Esophagus squamous epithelium (tissue), 5 donors: Measurements from ENCODE around the gene INAVA. TPM values are rescaled to one million over a fixed set of nuclear protein-coding genes. Genes with fewer than 3 reads are reported as not detected.
A peak's percentile ranks its signal among the peaks of the same experiment; 100 is the strongest.

Experiments used
- DNase-seq: peaks from one replicate; lab custom pipeline; 2025; lab: John Stamatoyannopoulos, UW
- H3K27ac ChIP-seq, 4 donors: fragments of 200-600 bp; sonication (generic); one replicate each; pipeline ENCODE4 v1.5.1; 2016 to 2019; ENCODE audit warnings: mild to moderate bottlenecking in 1 of 4
- H3K27me3 ChIP-seq, 4 donors: fragments of 200-600 bp; sonication (generic); 1 replicate in 3 of 4; 2 replicates in 1 of 4; pipeline versions ENCODE4 v1.5.1 to v1.6.0; 2017 to 2021; ENCODE audit warnings: antibody characterized with exemption in 1 of 4
- H3K36me3 ChIP-seq, 3 donors: fragments of 200-600 bp; sonication (generic); one replicate each; pipeline ENCODE4 v1.5.1; 2016 to 2019
- H3K4me1 ChIP-seq, 3 donors: fragments of 200-600 bp; sonication (generic); one replicate each; pipeline ENCODE4 v1.5.1; 2017 to 2019
- H3K4me3 ChIP-seq, 4 donors: fragments of 200-600 bp; sonication (generic); 1 replicate in 3 of 4; 2 replicates in 1 of 4; pipeline ENCODE4 v1.5.1; 2016 to 2019; ENCODE audit warnings: mild to moderate bottlenecking in 2 of 4, moderate library complexity in 1 of 4
- H3K9me3 ChIP-seq, 3 donors: fragments of 200-600 bp; sonication (generic); one replicate each; pipeline ENCODE4 v1.5.1; 2016 to 2019
- CTCF ChIP-seq, 6 experiments: fragments of 450-650 bp in 4 of 6; fragments of 200-600 bp in 2 of 6; sonication (generic) in 2 of 6; IDR thresholded peaks; one replicate each; pipeline ENCODE4 v1.5.1; 2016 to 2019; ENCODE audit warnings: antibody characterized with exemption in 6 of 6, mild to moderate bottlenecking in 4 of 6, moderate library complexity in 4 of 6
- POLR2A ChIP-seq, 4 donors: fragments of 450-650 bp; IDR thresholded peaks; one replicate each; pipeline ENCODE4 v1.6.1; 2017; ENCODE audit warnings: antibody characterized with exemption in 4 of 4, mild to moderate bottlenecking in 4 of 4, moderate library complexity in 3 of 4
- WGBS, 2 donors: methylation state at CpG; one replicate each; pipeline ENCODE4 v1.1.5; 2018; 5-methylcytosine and 5-hydroxymethylcytosine counted together
- intact Hi-C: fragments of 100-400 bp; cut with DNase I; formaldehyde crosslinking; loops from one replicate; pipeline ENCODE4 v1.15.0; 2022
- total RNA-seq, 4 donors: library from RNA; depleted of rRNA; stranded (reverse); fragments of >200 nt; gene quantifications; one replicate each; pipeline ENCODE4 v1.1.0, GENCODE V29; 2016
- donor health status: DM: yes; HTN: yes; CAD: no.

The INAVA gene
- total RNA-seq, 4 donors from 2014 or later = 45.6 to 102 (median 58.4) TPM

GRCh38 chr1:200899451-200899915 lies 4.8 kb downstream of the INAVA start:
- intact Hi-C loops = no loop called here

DNA sequence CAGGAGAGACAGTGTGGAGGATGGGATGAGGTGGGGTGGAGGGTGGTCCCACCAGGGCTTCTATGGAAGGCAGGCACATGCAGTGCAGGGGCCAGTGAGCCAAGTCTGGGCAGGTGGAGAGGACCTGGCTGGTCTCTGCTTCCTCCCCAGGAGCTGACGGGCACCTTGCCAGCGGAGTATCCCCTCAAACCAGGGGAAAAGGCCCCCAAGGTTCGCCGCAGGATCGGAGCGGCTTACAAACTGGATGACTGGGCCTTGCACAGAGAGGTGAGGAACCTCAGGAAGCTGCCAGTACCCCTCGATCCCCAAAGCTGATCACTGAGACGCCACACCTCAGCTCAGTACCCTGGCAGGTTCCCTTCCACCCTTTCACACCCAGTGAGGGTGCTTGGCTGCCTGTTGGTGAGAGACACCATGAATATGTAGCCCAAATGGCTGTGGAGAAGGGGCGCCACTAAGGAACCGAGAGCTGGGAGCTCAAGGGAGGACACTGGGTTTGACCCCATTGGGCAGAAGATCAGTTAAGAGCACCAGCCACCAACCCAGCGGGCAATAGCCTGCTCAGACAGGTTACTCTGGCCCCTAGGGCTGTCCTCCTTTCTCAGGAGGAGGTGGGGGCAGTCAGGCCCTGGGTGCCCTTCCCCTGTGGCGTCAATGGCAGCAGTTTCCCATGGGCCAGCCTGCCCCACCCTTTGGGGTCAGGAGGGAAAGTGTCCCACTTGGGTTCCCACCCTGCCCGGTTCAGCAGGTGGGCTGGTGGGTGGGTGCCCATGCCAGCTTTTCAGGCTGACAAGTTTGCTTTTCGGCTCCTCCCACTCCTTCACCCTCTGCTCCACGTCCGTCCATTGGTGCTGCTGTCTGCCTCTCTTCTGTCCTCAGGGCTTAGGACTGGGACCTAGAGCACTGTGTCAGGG lies 5.5 kb downstream of the INAVA start:
- peaks cover 17 to 81% (median 20%) of the 10 kb centered on the region in 3 donors for H3K4me1 ChIP-seq
- peaks cover 0 to 72% (median 15%) of the 10 kb centered on the region in 3 donors for H3K36me3 ChIP-seq
- TF ChIP-seq CTCF (IDR thresholded peaks at IDR 0.05) = no peak
- TF ChIP-seq POLR2A (IDR thresholded peaks at IDR 0.05) = no peak
- H3K27me3 ChIP-seq = no peaks in the 10 kb centered on the region
- peak overlapping the region in 2 of 4 donors; percentile 17 to 38 for H3K27ac ChIP-seq
- DNase-seq = no peak
- intact Hi-C loops = no loop called here
- 76 to 86% methylated on average over 11 of the region's 16 CpGs for WGBS, 2 donors
- H3K9me3 ChIP-seq = no peaks in the 10 kb centered on the region
- H3K4me3 ChIP-seq = no peak overlapping the region

More at GRCh38 chr1:200899451-200899915, 4.8 kb downstream of the INAVA start:
- H3K27me3 ChIP-seq = no peaks in the 10 kb centered on the region
- H3K4me3 ChIP-seq = no peak overlapping the region
- no peaks in the 10 kb centered on the region for H3K9me3 ChIP-seq
- no peak for TF ChIP-seq CTCF (IDR thresholded peaks at IDR 0.05)
- H3K36me3 ChIP-seq = peaks cover 0 to 68% (median 15%) of the 10 kb centered on the region in 3 donors
- no peak for DNase-seq
- peak overlapping the region in 1 of 4 donors; percentile 38 for H3K27ac ChIP-seq
- WGBS, 2 donors = 85 to 93% methylated on average over 8 of the region's 10 CpGs
- H3K4me1 ChIP-seq = peaks cover 17 to 76% (median 18%) of the 10 kb centered on the region in 3 donors

DNA sequence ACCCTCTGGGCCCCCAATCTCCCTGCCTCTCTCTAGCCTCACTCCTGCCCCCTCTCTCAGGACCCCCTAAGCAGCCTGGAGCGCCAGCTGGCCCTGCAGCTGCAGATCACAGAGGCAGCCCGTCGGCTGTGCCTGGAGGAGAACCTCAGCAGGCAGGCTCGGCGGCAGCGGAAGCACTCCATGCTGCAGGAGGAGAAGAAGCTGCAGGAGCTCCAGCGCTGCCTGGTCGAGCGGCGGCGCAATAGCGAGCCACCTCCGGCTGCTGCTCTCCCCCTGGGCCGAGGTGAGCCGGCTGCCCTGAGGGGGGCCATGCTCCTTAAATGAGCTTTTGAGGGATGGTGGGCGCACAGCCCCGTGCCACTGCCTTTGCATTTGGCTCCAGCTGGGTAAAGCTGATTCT lies 6.2 kb downstream of the INAVA start:
- DNase-seq = no peak
- Histone ChIP-seq H3K4me1 (peaks cover 17 to 88% (median 23%) of the 10 kb centered on the region in 3 donors), H3K9me3 (no peaks in the 10 kb centered on the region), H3K4me3 (no peak overlapping the region), H3K27ac (peak overlapping the region in 1 of 4 donors; percentile 38), H3K27me3 (no peaks in the 10 kb centered on the region), H3K36me3 (peaks cover 0 to 72% (median 15%) of the 10 kb centered on the region in 3 donors)
- 85 to 89% methylated on average over 2 to 10 of the region's 17 CpGs for WGBS, 2 donors
- TF ChIP-seq CTCF (IDR thresholded peaks at IDR 0.05) = no peak
- TF ChIP-seq POLR2A (IDR thresholded peaks at IDR 0.05) = no peak
- intact Hi-C loops = no loop called here

GRCh38 chr1:200901350-200901749 lies 6.7 kb downstream of the INAVA start:
- no peaks in the 10 kb centered on the region for H3K9me3 ChIP-seq
- 89 to 96% methylated on average over 4 of the region's 5 CpGs for WGBS, 2 donors
- H3K36me3 ChIP-seq = peaks cover 0 to 72% (median 15%) of the 10 kb centered on the region in 3 donors
- peaks cover 17 to 93% (median 27%) of the 10 kb centered on the region in 3 donors for H3K4me1 ChIP-seq
- no peak overlapping the region for H3K27ac ChIP-seq
- no peaks in the 10 kb centered on the region for H3K27me3 ChIP-seq
- intact Hi-C loops = no loop called here
- H3K4me3 ChIP-seq = no peak overlapping the region
- DNase-seq = no peak
- TF ChIP-seq POLR2A (IDR thresholded peaks at IDR 0.05) (no peak), CTCF (IDR thresholded peaks at IDR 0.05) (no peak)
